Measurements from ENCODE around the gene ESYT1.

GRCh38 chr12:56122637-56123036 lies 5.4 kb upstream of the ESYT1 start:
- no peak for TF ChIP-seq ZNF263 (CRISPR knock-in tag; IDR thresholded peaks at IDR 0.05; ENCODE audit: borderline replicate concordance)
- no peak for TF ChIP-seq ZBTB7A (IDR thresholded peaks at IDR 0.05; ENCODE audit: borderline replicate concordance, control insufficient read depth, low read depth, low read length)

Measured in K562 (cell line).